ENCODE data around the gene COX7B.

- TF ChIP-seq CTCF (IDR thresholded peaks at IDR 0.05) (no peak), EZH2 (IDR thresholded peaks at IDR 0.05) (no peak), EZH2phosphoT487 (IDR thresholded peaks at IDR 0.05) (no peak)
These were observed 25.1 kb downstream of the COX7B start for GRCh38 chrX:77924320-77924859.

Measured in neural progenitor cell (in vitro differentiated cells).